ENCODE results near the gene PDS5B.
"Not testable (repeated sequence)": the region's sequence is repeated elsewhere in the genome, so short reads cannot be mapped to it uniquely, and the experiment has no call there.

Gene PDS5B

GRCh38 chr13:32821149-32821688, 235.0 kb downstream of the PDS5B start:
- no peak overlapping the region for H3K27ac ChIP-seq
- TF ChIP-seq, protein P1, sequence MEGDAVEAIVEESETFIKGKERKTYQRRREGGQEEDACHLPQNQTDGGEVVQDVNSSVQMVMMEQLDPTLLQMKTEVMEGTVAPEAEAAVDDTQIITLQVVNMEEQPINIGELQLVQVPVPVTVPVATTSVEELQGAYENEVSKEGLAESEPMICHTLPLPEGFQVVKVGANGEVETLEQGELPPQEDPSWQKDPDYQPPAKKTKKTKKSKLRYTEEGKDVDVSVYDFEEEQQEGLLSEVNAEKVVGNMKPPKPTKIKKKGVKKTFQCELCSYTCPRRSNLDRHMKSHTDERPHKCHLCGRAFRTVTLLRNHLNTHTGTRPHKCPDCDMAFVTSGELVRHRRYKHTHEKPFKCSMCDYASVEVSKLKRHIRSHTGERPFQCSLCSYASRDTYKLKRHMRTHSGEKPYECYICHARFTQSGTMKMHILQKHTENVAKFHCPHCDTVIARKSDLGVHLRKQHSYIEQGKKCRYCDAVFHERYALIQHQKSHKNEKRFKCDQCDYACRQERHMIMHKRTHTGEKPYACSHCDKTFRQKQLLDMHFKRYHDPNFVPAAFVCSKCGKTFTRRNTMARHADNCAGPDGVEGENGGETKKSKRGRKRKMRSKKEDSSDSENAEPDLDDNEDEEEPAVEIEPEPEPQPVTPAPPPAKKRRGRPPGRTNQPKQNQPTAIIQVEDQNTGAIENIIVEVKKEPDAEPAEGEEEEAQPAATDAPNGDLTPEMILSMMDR (IDR thresholded peaks at IDR 0.05) = no peak
- H3K27me3 ChIP-seq = no peaks in the 10 kb centered on the region
- H3K9me3 ChIP-seq = no peaks in the 10 kb centered on the region
- no peaks in the 10 kb centered on the region for H3K36me3 ChIP-seq
- H3K4me1 ChIP-seq (ENCODE audit: control insufficient read depth in 1 of 2, insufficient read depth in 1 of 2, low read depth in 1 of 2, low read length in 1 of 2) = no peaks in the 10 kb centered on the region
- no peak overlapping the region for H3K4me3 ChIP-seq (ENCODE audit: low read depth in 1 of 2, low read length in 1 of 2)

GRCh38 chr13:32822771-32823170, 236.5 kb downstream of the PDS5B start:
- H3K27me3 ChIP-seq = no peaks in the 10 kb centered on the region
- TF ChIP-seq, protein P1 (IDR thresholded peaks at IDR 0.05) = no peak
- no peaks in the 10 kb centered on the region for H3K9me3 ChIP-seq
- no peak overlapping the region for H3K27ac ChIP-seq
- no peaks in the 10 kb centered on the region for H3K4me1 ChIP-seq (ENCODE audit: control insufficient read depth in 1 of 2, insufficient read depth in 1 of 2, low read depth in 1 of 2, low read length in 1 of 2)
- no peaks in the 10 kb centered on the region for H3K36me3 ChIP-seq
- H3K4me3 ChIP-seq (ENCODE audit: low read depth in 1 of 2, low read length in 1 of 2) = no peak overlapping the region

GRCh38 chr13:32823597-32823996, 237.3 kb downstream of the PDS5B start:
- Histone ChIP-seq H3K4me1 (ENCODE audit: control insufficient read depth in 1 of 2, insufficient read depth in 1 of 2, low read depth in 1 of 2, low read length in 1 of 2) (no peaks in the 10 kb centered on the region), H3K27me3 (no peaks in the 10 kb centered on the region), H3K9me3 (no peaks in the 10 kb centered on the region), H3K36me3 (no peaks in the 10 kb centered on the region), H3K27ac (no peak overlapping the region), H3K4me3 (ENCODE audit: low read depth in 1 of 2, low read length in 1 of 2) (no peak overlapping the region)
- TF ChIP-seq, protein P1 (IDR thresholded peaks at IDR 0.05) = no peak

GRCh38 chr13:32824061-32824460, 237.8 kb downstream of the PDS5B start:
- TF ChIP-seq, protein P1 (IDR thresholded peaks at IDR 0.05) = no peak
- Histone ChIP-seq H3K4me3 (ENCODE audit: low read depth in 1 of 2, low read length in 1 of 2) (no peak overlapping the region), H3K27ac (no peak overlapping the region)

DNA sequence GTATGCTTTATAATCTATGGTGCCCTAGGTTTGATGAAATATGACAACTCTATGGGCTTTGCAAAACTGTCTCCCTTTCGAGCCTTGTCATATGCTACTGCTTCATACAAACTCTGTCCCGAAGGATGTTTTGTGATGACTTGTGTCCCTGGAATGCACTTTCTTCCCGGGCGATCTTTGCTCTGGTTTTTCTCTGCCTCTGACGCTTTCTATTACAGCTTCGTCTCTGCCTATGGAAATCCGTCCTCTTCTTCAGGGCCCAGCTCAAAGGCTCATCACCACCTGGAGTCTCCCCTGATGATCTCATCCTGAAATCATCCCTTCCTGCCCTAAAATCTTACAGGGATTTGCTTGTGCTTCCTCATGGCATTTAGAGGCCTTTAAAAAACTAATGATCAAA, 238.4 kb downstream of the PDS5B start:
- no peak overlapping the region for H3K27ac ChIP-seq
- TF ChIP-seq, protein P1 (IDR thresholded peaks at IDR 0.05) = no peak
- no peaks in the 10 kb centered on the region for H3K36me3 ChIP-seq
- H3K27me3 ChIP-seq = no peaks in the 10 kb centered on the region
- H3K4me3 ChIP-seq (ENCODE audit: low read depth in 1 of 2, low read length in 1 of 2) = no peak overlapping the region
- H3K4me1 ChIP-seq (ENCODE audit: control insufficient read depth in 1 of 2, insufficient read depth in 1 of 2, low read depth in 1 of 2, low read length in 1 of 2) = no peaks in the 10 kb centered on the region
- no peaks in the 10 kb centered on the region for H3K9me3 ChIP-seq

More at GRCh38 chr13:32824061-32824460, 237.8 kb downstream of the PDS5B start:
- Histone ChIP-seq H3K4me1 (ENCODE audit: control insufficient read depth in 1 of 2, insufficient read depth in 1 of 2, low read depth in 1 of 2, low read length in 1 of 2) (no peaks in the 10 kb centered on the region), H3K9me3 (no peaks in the 10 kb centered on the region), H3K36me3 (no peaks in the 10 kb centered on the region), H3K27me3 (no peaks in the 10 kb centered on the region)

DNA sequence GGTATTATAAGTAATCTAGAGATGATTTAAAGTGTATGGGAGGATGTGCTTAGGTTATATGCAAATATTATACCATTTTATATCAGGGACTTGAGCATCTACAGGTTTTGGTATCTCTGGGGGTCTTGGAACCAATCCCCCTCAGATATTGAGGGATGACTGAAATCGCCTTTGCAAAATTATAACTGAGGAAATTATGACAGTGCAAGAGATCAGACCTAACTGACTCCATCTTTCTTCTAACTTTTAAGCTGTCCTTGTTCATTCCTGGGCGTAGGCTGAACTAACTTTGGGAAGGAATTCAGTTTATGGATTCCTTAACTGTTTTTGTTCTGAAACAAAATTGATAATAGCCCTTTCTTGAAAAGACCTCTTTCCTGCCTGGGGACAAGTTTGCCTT, 239.2 kb downstream of the PDS5B start:
- H3K4me1 ChIP-seq (ENCODE audit: control insufficient read depth in 1 of 2, insufficient read depth in 1 of 2, low read depth in 1 of 2, low read length in 1 of 2) = no peaks in the 10 kb centered on the region
- TF ChIP-seq, protein P1 (IDR thresholded peaks at IDR 0.05) = no peak
- H3K36me3 ChIP-seq = no peaks in the 10 kb centered on the region
- no peaks in the 10 kb centered on the region for H3K27me3 ChIP-seq
- no peak overlapping the region for H3K27ac ChIP-seq
- H3K4me3 ChIP-seq (ENCODE audit: low read depth in 1 of 2, low read length in 1 of 2) = no peak overlapping the region
- no peaks in the 10 kb centered on the region for H3K9me3 ChIP-seq

- H3K36me3 ChIP-seq; H3K4me1 ChIP-seq (ENCODE audit: control insufficient read depth in 1 of 2, insufficient read depth in 1 of 2, low read depth in 1 of 2, low read length in 1 of 2); H3K27ac ChIP-seq; H3K27me3 ChIP-seq; H3K9me3 ChIP-seq; H3K4me3 ChIP-seq (ENCODE audit: low read depth in 1 of 2, low read length in 1 of 2): not testable (repeated sequence)
Measured at GRCh38 chr13:32826372-32826771, 240.1 kb downstream of the PDS5B start.

Measured in neutrophil (primary cell).